Keratinocyte (primary cell): ENCODE measurements around the gene S100Z. TPM values are rescaled to one million over a fixed set of nuclear protein-coding genes. Genes with fewer than 3 reads are reported as not detected.

Experiments
- DNase-seq: peaks from one replicate; pipeline ENCODE4 v3.0.0-alpha.2; 2011; ENCODE audit warnings: low read depth, missing footprints, low spot score
- FAIRE-seq: peaks from 2 replicates; lab custom pipeline; 2011; peaks lifted over from hg19 to GRCh38; lab: Jason Lieb, UNC
- H2AFZ ChIP-seq: 2 replicates; pipeline ENCODE4 v1.6.0; 2012; ENCODE audit warnings: low read length, control low read depth, inconsistent platforms; ENCODE audit not compliant: control insufficient read depth
- H3K27ac ChIP-seq: 2 replicates; pipeline ENCODE4 v1.5.1; 2011; ENCODE audit warnings: low read length; ENCODE audit not compliant: control insufficient read depth, insufficient read depth
- H3K27me3 ChIP-seq: 3 replicates; pipeline ENCODE4 v1.6.0; 2011; ENCODE audit warnings: low read length; ENCODE audit not compliant: control insufficient read depth, insufficient read depth; ENCODE audit errors: extremely low read depth
- H3K36me3 ChIP-seq, 2 experiments: 2 replicates in 1 of 2; 3 replicates in 1 of 2; pipeline ENCODE4 v1.5.1; 2011; ENCODE audit warnings: low read length in 2 of 2, mild to moderate bottlenecking in 1 of 2; ENCODE audit not compliant: control insufficient read depth in 2 of 2, insufficient read depth in 2 of 2; ENCODE audit errors: extremely low read depth in 1 of 2
- H3K4me1 ChIP-seq: 3 replicates; pipeline ENCODE4 v1.5.1; 2011; ENCODE audit warnings: low read length; ENCODE audit not compliant: control insufficient read depth, insufficient read depth; ENCODE audit errors: extremely low read depth
- H3K4me2 ChIP-seq: 3 replicates; pipeline ENCODE4 v1.6.0; 2011; ENCODE audit warnings: low read depth, low read length; ENCODE audit not compliant: control insufficient read depth, insufficient read depth; ENCODE audit errors: extremely low read depth
- H3K4me3 ChIP-seq, 3 experiments: fragments of 200-600 bp in 1 of 3; sonication (generic) in 1 of 3; 2 replicates in 2 of 3; 3 replicates in 1 of 3; pipeline ENCODE4 v1.5.1; 2011 to 2016; ENCODE audit warnings: low read length in 3 of 3, mild to moderate bottlenecking in 3 of 3, control low read depth in 2 of 3, inconsistent platforms in 1 of 3, low read depth in 1 of 3, mixed read lengths in 1 of 3, mixed run types in 1 of 3, moderate library complexity in 1 of 3; ENCODE audit not compliant: control insufficient read depth in 2 of 3, insufficient read depth in 2 of 3; ENCODE audit errors: extremely low read depth in 1 of 3
- H3K79me2 ChIP-seq: 2 replicates; pipeline ENCODE4 v1.6.0; 2012; ENCODE audit warnings: low read length; ENCODE audit not compliant: control insufficient read depth, insufficient read depth
- H3K9ac ChIP-seq: 3 replicates; pipeline ENCODE4 v1.6.0; 2011; ENCODE audit warnings: low read length; ENCODE audit not compliant: control insufficient read depth, insufficient read depth; ENCODE audit errors: extremely low read depth
- H3K9me1 ChIP-seq: 3 replicates; pipeline ENCODE4 v1.6.0; 2011; ENCODE audit warnings: low read length; ENCODE audit not compliant: control insufficient read depth, insufficient read depth; ENCODE audit errors: extremely low read depth
- H3K9me3 ChIP-seq: 2 replicates; pipeline ENCODE4 v1.5.1; 2012; ENCODE audit warnings: low read depth, low read length; ENCODE audit not compliant: control insufficient read depth
- H4K20me1 ChIP-seq: 3 replicates; pipeline ENCODE4 v1.6.0; 2011; ENCODE audit warnings: low read length; ENCODE audit not compliant: control insufficient read depth, insufficient read depth; ENCODE audit errors: extremely low read depth
- EZH2 ChIP-seq: IDR thresholded peaks from one replicate; pipeline ENCODE4 v1.6.1; 2012; ENCODE audit warnings: inconsistent platforms, mild to moderate bottlenecking, low read length, moderate library complexity
- dilution Hi-C: fragments of 300-500 bp; cut with MboI; formaldehyde crosslinking; loops from one replicate; pipeline ENCODE4 v1.7.0; 2020; ENCODE audit warnings: low sequenced_read_pairs; ENCODE audit not compliant: extremely low pct_ligation_motif_present
- polyA plus RNA-seq, 5 experiments: library from polyadenylated mRNA; depleted of rRNA in 3 of 5; stranded (reverse) in 3 of 5; stranded (forward) in 1 of 5; unstranded in 1 of 5; fragments of >200 nt; gene quantifications; 1 replicate in 1 of 5; 2 replicates in 3 of 5; 3 replicates in 1 of 5; pipeline versions ENCODE4 v1.2.1 to v1.2.3, GENCODE V29; 2011 to 2012; ENCODE audit warnings: missing spikeins in 2 of 5, low read depth in 1 of 5, low replicate concordance in 1 of 5
- TF ChIP-seq, protein P1 (sequence below), 3 experiments: IDR thresholded peaks in 1 of 3; conservative IDR thresholded peaks in 1 of 3; optimal IDR thresholded peaks in 1 of 3; 2 replicates in 2 of 3; 3 replicates in 1 of 3; pipeline versions ENCODE3 to v1.5.1; 2011; ENCODE audit warnings: low read length in 3 of 3, mild to moderate bottlenecking in 3 of 3, moderate library complexity in 2 of 3, control low read depth in 1 of 3, inconsistent platforms in 1 of 3; ENCODE audit not compliant: insufficient read depth in 2 of 3; ENCODE audit errors: extremely low read depth in 1 of 3

S100Z gene
- polyA plus RNA-seq, 1 donor (not counting 4 experiments of a cell fraction or from before 2014, with no cell fraction given): not detected

DNA sequence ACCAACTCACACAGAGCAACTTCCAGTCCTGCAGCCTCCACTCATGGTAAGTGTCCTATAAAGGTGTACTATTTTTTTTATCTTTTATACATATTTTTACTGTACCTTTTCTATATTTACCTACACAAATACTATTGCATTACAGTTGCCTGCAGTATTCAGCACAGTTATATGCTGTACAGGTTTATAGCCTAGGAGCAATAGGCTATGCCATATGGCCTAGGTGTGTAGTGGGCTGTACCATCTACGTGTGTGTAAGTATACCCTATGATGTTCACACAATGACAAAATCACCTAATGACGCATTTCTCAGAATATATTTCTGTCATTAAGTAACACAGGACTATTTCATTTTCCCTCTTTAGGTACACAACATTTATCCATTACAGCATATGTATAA, 16.7 kb downstream of the S100Z start:
- H3K27me3 ChIP-seq: no peaks in the 10 kb centered on the region
- H3K9me3 ChIP-seq: no peaks in the 10 kb centered on the region
- H3K9me1 ChIP-seq: no peaks in the 10 kb centered on the region
- H3K4me1 ChIP-seq: peaks cover 4% of the 10 kb centered on the region
- dilution Hi-C loops: no loop called here
- H3K9ac ChIP-seq: no peak overlapping the region
- FAIRE-seq (no peak), DNase-seq (no peak)
- H2AFZ ChIP-seq: no peak overlapping the region
- H3K4me3 ChIP-seq: no peak overlapping the region
- no peak overlapping the region for H3K27ac ChIP-seq
- TF ChIP-seq, protein P1, sequence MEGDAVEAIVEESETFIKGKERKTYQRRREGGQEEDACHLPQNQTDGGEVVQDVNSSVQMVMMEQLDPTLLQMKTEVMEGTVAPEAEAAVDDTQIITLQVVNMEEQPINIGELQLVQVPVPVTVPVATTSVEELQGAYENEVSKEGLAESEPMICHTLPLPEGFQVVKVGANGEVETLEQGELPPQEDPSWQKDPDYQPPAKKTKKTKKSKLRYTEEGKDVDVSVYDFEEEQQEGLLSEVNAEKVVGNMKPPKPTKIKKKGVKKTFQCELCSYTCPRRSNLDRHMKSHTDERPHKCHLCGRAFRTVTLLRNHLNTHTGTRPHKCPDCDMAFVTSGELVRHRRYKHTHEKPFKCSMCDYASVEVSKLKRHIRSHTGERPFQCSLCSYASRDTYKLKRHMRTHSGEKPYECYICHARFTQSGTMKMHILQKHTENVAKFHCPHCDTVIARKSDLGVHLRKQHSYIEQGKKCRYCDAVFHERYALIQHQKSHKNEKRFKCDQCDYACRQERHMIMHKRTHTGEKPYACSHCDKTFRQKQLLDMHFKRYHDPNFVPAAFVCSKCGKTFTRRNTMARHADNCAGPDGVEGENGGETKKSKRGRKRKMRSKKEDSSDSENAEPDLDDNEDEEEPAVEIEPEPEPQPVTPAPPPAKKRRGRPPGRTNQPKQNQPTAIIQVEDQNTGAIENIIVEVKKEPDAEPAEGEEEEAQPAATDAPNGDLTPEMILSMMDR (optimal IDR thresholded peaks at IDR 0.05 in 1 of 3, IDR thresholded peaks at IDR 0.05 in 1 of 3, conservative IDR thresholded peaks at IDR 0.05 in 1 of 3; ENCODE audit: extremely low read depth in 1 of 3, insufficient read depth in 2 of 3, low read length in 3 of 3): no peak
- no peak for TF ChIP-seq EZH2
- H3K4me2 ChIP-seq: no peak overlapping the region
- no peaks in the 10 kb centered on the region for H3K79me2 ChIP-seq
- H4K20me1 ChIP-seq: no peaks in the 10 kb centered on the region
- no peaks in the 10 kb centered on the region for H3K36me3 ChIP-seq

DNA sequence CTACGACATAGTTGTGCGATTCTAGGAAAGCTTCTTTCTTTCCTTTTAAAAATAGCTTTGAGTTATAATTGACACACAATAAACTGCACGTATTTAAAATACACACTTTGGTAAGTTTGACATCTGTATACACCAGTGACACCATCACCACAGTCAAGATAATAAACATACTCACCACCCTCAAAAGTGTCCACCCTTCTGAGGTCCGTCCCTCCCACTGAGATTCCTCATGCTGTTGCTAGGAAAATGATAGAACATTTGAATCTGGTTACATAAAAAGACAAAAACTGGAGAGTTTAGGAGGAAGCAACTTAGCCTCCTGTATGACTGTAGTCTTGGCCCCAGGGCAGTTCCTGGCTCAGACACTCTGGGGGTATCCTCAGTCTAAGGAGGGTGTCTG, 17.2 kb downstream of the S100Z start:
- no peak overlapping the region for H3K4me2 ChIP-seq
- dilution Hi-C loops: no loop called here

More for the DNA sequence above, 17.2 kb downstream of the S100Z start:
- no peak overlapping the region for H3K9ac ChIP-seq
- no peaks in the 10 kb centered on the region for H3K9me3 ChIP-seq
- TF ChIP-seq, protein P1 (optimal IDR thresholded peaks at IDR 0.05 in 1 of 3, IDR thresholded peaks at IDR 0.05 in 1 of 3, conservative IDR thresholded peaks at IDR 0.05 in 1 of 3; ENCODE audit: extremely low read depth in 1 of 3, insufficient read depth in 2 of 3, low read length in 3 of 3): no peak
- TF ChIP-seq EZH2: no peak
- no peaks in the 10 kb centered on the region for H3K27me3 ChIP-seq
- no peaks in the 10 kb centered on the region for H4K20me1 ChIP-seq
- DNase-seq: no peak
- no peaks in the 10 kb centered on the region for H3K9me1 ChIP-seq
- no peak overlapping the region for H2AFZ ChIP-seq
- FAIRE-seq: no peak
- no peak overlapping the region for H3K27ac ChIP-seq
- no peak overlapping the region for H3K4me3 ChIP-seq
- H3K79me2 ChIP-seq: no peaks in the 10 kb centered on the region
- H3K4me1 ChIP-seq: peaks cover 4% of the 10 kb centered on the region
- H3K36me3 ChIP-seq: no peaks in the 10 kb centered on the region
